ENCODE data around the gene MAP4K2. TPM values are rescaled to one million over a fixed set of nuclear protein-coding genes. Genes with fewer than 3 reads are reported as not detected.

MAP4K2 gene
- total and polyA plus RNA-seq, 9 of the 15 experiments (the other 6 are each of a cell fraction or from before 2014, with no cell fraction given), result 0.13 to 14.5 (median 7.3) TPM

GRCh38 chr11:64754124-64754918 is 48.7 kb downstream of the MAP4K2 start (continued):
- TF ChIP-seq MGA (IDR thresholded peaks at IDR 0.05) (peak; percentile 94), ESRRA (IDR thresholded peaks at IDR 0.05; ENCODE audit: borderline replicate concordance, low read depth) (no peak), MEF2A (IDR thresholded peaks at IDR 0.05; ENCODE audit: control insufficient read depth, low read depth, low read length) (no peak), OTX1 (CRISPR knock-in tag; IDR thresholded peaks at IDR 0.05) (no peak), HCFC1 (IDR thresholded peaks at IDR 0.05; ENCODE audit: low read depth, low read length) (no peak), MECOM (CRISPR knock-in tag; IDR thresholded peaks at IDR 0.05) (no peak), THAP12 (CRISPR knock-in tag; IDR thresholded peaks at IDR 0.05) (no peak), RBM14 (IDR thresholded peaks at IDR 0.05; ENCODE audit: borderline replicate concordance, insufficient read depth, low read depth, low read length) (no peak), TBL1XR1 (IDR thresholded peaks at IDR 0.05; ENCODE audit: low read length in 2 of 2) (no peak), RBM25 (IDR thresholded peaks at IDR 0.05; ENCODE audit: low read depth, low read length, severe bottlenecking) (no peak), ZBTB12 (CRISPR knock-in tag; IDR thresholded peaks at IDR 0.05) (no peak), RBM39 (optimal IDR thresholded peaks at IDR 0.05; ENCODE audit: low read depth, low read length) (no peak)

Measured in K562 (cell line).